A673 (cell line): Measurements from ENCODE around the gene FILIP1. TPM values are rescaled to one million over a fixed set of nuclear protein-coding genes. Genes with fewer than 3 reads are reported as not detected.

Source experiments
- BruUV-seq: library from RNA; stranded (reverse); fragments of 400-500 nt; replicated peaks from 2 replicates; lab custom pipeline; 2021; lab: Mats Ljungman, UMichigan
- CTCF ChIA-PET: fragments of 300-600 bp; sonication (Branson Sonifier 250); formaldehyde crosslinking; loops from one replicate; lab custom pipeline; 2022; ENCODE audit warnings: antibody characterized with exemption; lab: Charles Lee
- POLR2A ChIA-PET: fragments of 300-600 bp; sonication (Branson Sonifier 250); formaldehyde crosslinking; loops from one replicate; lab custom pipeline; 2022; ENCODE audit warnings: antibody characterized with exemption; ENCODE audit not compliant: low non-redundant PET; lab: Charles Lee
- DNase-seq: peaks from one replicate; pipeline ENCODE4 v3.0.0-alpha.2; 2015; ENCODE audit warnings: low spot score
- H3K27ac ChIP-seq: fragments of 200-600 bp; sonication (generic); 2 replicates; pipeline ENCODE4 v1.5.1; 2016; ENCODE audit warnings: mixed run types, low read depth, mild to moderate bottlenecking, mixed read lengths, antibody characterized with exemption, low read length; ENCODE audit not compliant: poor library complexity, severe bottlenecking
- H3K27me3 ChIP-seq: fragments of 200-600 bp; sonication (generic); replicated peaks from 2 replicates; pipeline ENCODE4 v1.6.1; 2017; ENCODE audit warnings: mixed run types, low read depth, mild to moderate bottlenecking, mixed read lengths, antibody characterized with exemption, low read length; ENCODE audit not compliant: insufficient read depth, poor library complexity
- H3K36me3 ChIP-seq: fragments of 200-600 bp; sonication (generic); 2 replicates; pipeline ENCODE4 v1.6.1; 2016; ENCODE audit warnings: mixed run types, mild to moderate bottlenecking, mixed read lengths, antibody characterized with exemption, low read length; ENCODE audit not compliant: insufficient read depth, poor library complexity, severe bottlenecking
- H3K4me1 ChIP-seq: fragments of 200-600 bp; sonication (generic); 2 replicates; pipeline ENCODE4 v1.6.1; 2017; ENCODE audit warnings: mixed run types, mild to moderate bottlenecking, mixed read lengths, antibody characterized with exemption, low read length; ENCODE audit not compliant: insufficient read depth, poor library complexity, severe bottlenecking
- H3K4me3 ChIP-seq: fragments of 200-600 bp; sonication (generic); 2 replicates; pipeline ENCODE4 v1.5.1; 2016; ENCODE audit warnings: low read depth, mixed run types, mild to moderate bottlenecking, mixed read lengths, low read length; ENCODE audit not compliant: poor library complexity, severe bottlenecking
- H3K9me3 ChIP-seq: fragments of 200-600 bp; sonication (generic); 2 replicates; pipeline ENCODE4 v1.6.1; 2016; ENCODE audit warnings: mixed run types, low read depth, mild to moderate bottlenecking, mixed read lengths, antibody characterized with exemption, low read length; ENCODE audit not compliant: poor library complexity, severe bottlenecking
- CTCF ChIP-seq: fragments of 300-800, 200-600 bp; sonication (generic); conservative IDR thresholded peaks from 2 replicates; pipeline ENCODE4 v1.5.1; 2017; ENCODE audit warnings: low read depth, mild to moderate bottlenecking, antibody characterized with exemption, low read length, moderate library complexity, mixed read lengths
- EZH2 ChIP-seq: fragments of 200-600 bp; sonication (generic); IDR thresholded peaks from 2 replicates; pipeline ENCODE4 v1.6.1; 2017; ENCODE audit warnings: borderline replicate concordance, low read depth, mild to moderate bottlenecking, mixed read lengths, antibody characterized with exemption, low read length; ENCODE audit not compliant: poor library complexity, severe bottlenecking
- intact Hi-C: fragments of 100-400 bp; cut with micrococcal nuclease; formaldehyde crosslinking; loops from one replicate; pipeline ENCODE4 v1.10.0; 2022; ENCODE audit not compliant: unreplicated experiment
- total RNA-seq: library from RNA; stranded (reverse); gene quantifications from 2 replicates; pipeline ENCODE4 v1.2.3, GENCODE V29; 2021

FILIP1 gene
- total RNA-seq, 1 experiment from 2014 or later = 0.32 TPM

GRCh38 chr6:75524322-75524972 is 30.8 kb upstream of the FILIP1 start:
- peaks cover 11% of the 10 kb centered on the region for H3K4me1 ChIP-seq
- CTCF ChIA-PET = interaction anchor here (0.6 kb wide), 1 partner anchor 227 kb away, joined by 3 read pairs; no protein-coding TSS in a partner anchor
- peak overlapping the region; percentile 17 for H3K4me3 ChIP-seq
- POLR2A ChIA-PET = no interaction called here
- no peaks in the 10 kb centered on the region for H3K9me3 ChIP-seq
- no peak for TF ChIP-seq EZH2
- no TSS peak for BruUV-seq
- intact Hi-C loops = no loop called here
- H3K27ac ChIP-seq = no peak overlapping the region
- no peaks in the 10 kb centered on the region for H3K27me3 ChIP-seq
- no peaks in the 10 kb centered on the region for H3K36me3 ChIP-seq
- DNase-seq = peak; percentile 43

GRCh38 chr6:75516757-75517156 is 23.2 kb upstream of the FILIP1 start:
- Histone ChIP-seq H3K36me3 (no peaks in the 10 kb centered on the region), H3K4me1 (no peaks in the 10 kb centered on the region), H3K27me3 (no peaks in the 10 kb centered on the region), H3K27ac (no peak overlapping the region), H3K9me3 (no peaks in the 10 kb centered on the region), H3K4me3 (no peak overlapping the region)
- intact Hi-C loops = no loop called here
- ChIA-PET CTCF (no interaction called here), POLR2A (interaction anchor here (0.6 kb wide), 1 partner anchor 219 kb away, joined by 5 read pairs; no protein-coding TSS in a partner anchor)
- no peak for TF ChIP-seq CTCF
- no peak for TF ChIP-seq EZH2
- BruUV-seq = no TSS peak
- no peak for DNase-seq

- H3K4me3 ChIP-seq = no peak overlapping the region
- CTCF ChIA-PET = no interaction called here
- H3K27ac ChIP-seq = no peak overlapping the region
- no peaks in the 10 kb centered on the region for H3K36me3 ChIP-seq
- no peaks in the 10 kb centered on the region for H3K27me3 ChIP-seq
- no peak for TF ChIP-seq EZH2
- no TSS peak for BruUV-seq
- H3K4me1 ChIP-seq = no peaks in the 10 kb centered on the region
- H3K9me3 ChIP-seq = no peaks in the 10 kb centered on the region
- intact Hi-C loops = no loop called here
- no peak for DNase-seq
- POLR2A ChIA-PET = no interaction called here
These were observed 19.0 kb upstream of the FILIP1 start for GRCh38 chr6:75512591-75512990.

- POLR2A ChIA-PET = no interaction called here
- peaks cover 8% of the 10 kb centered on the region for H3K4me1 ChIP-seq
- no peak overlapping the region for H3K27ac ChIP-seq
- BruUV-seq = no TSS peak
- H3K4me3 ChIP-seq = no peak overlapping the region
- CTCF ChIA-PET = interaction anchor here (1.1 to 1.5 kb wide), 3 partner anchors 8 to 208 kb away, joined by 3 to 5 read pairs (median 3); no protein-coding TSS in a partner anchor
- H3K9me3 ChIP-seq = no peaks in the 10 kb centered on the region
- no peak for TF ChIP-seq EZH2
- TF ChIP-seq CTCF = no peak
- DNase-seq = no peak
- H3K27me3 ChIP-seq = no peaks in the 10 kb centered on the region
- intact Hi-C loops = no loop called here
- no peaks in the 10 kb centered on the region for H3K36me3 ChIP-seq
These were observed 11.8 kb upstream of the FILIP1 start for GRCh38 chr6:75505424-75505823.
